K562 (cell line): Measurements from ENCODE around the gene USP20. TPM values are rescaled to one million over a fixed set of nuclear protein-coding genes. Genes with fewer than 3 reads are reported as not detected.
A peak's percentile ranks its signal among the peaks of the same experiment; 100 is the strongest.

ENCODE experiments used
- ATAC-seq: fragments of 200-7000 bp; cut with Tn5 transposase; 3 replicates; pipeline ENCODE4 v1.9.1; 2020; ENCODE audit warnings: moderate library complexity
- BruUV-seq: library from RNA; stranded (reverse); fragments of 400-500 nt; replicated peaks from 2 replicates; lab custom pipeline; 2021; lab: Mats Ljungman, UMichigan
- CTCF ChIA-PET: fragments of 300-600 bp; formaldehyde crosslinking; extraction: SDS; loops from one replicate; lab custom pipeline; 2021; ENCODE audit warnings: low intra/inter-chr PET ratio; lab: Yijun Ruan, JAX
- POLR2A ChIA-PET: fragments of 300-600, 350-650 bp; sonication (Branson Sonifier 250); formaldehyde crosslinking; extraction: SDS; loops from one replicate; lab custom pipeline; 2021; ENCODE audit warnings: antibody characterized with exemption, inconsistent platforms; lab: Yijun Ruan, JAX
- DNase-seq, 4 experiments: peaks; one replicate each; pipeline versions ENCODE4 v3.0.0 to v3.0.0-alpha.2; 2011 to 2018; ENCODE audit warnings: low spot score in 3 of 4, mixed read lengths in 3 of 4; ENCODE audit errors: extremely low read depth in 1 of 4
- FAIRE-seq: peaks from 2 replicates; lab custom pipeline; 2011; peaks lifted over from hg19 to GRCh38; lab: Jason Lieb, UNC
- H2AFZ ChIP-seq: 2 replicates; pipeline ENCODE4 v1.6.0; 2011; ENCODE audit warnings: low read depth, low read length, control low read depth, inconsistent platforms
- H3K27ac ChIP-seq: fragments of 200-600 bp; 3 replicates; pipeline ENCODE4 v1.8.0; 2011; ENCODE audit warnings: low read depth, mild to moderate bottlenecking, control low read depth, inconsistent platforms, low read length, moderate library complexity, mixed read lengths; ENCODE audit errors: extremely low read depth
- H3K27me3 ChIP-seq, 2 experiments: fragments of 300-600 bp in 1 of 2; 2 replicates in 1 of 2; 3 replicates in 1 of 2; pipeline versions ENCODE4 v1.6.0 to v1.8.0; 2011; ENCODE audit warnings: inconsistent platforms in 2 of 2, low read length in 2 of 2, mild to moderate bottlenecking in 1 of 2, mixed read lengths in 1 of 2, moderate library complexity in 1 of 2; ENCODE audit not compliant: control insufficient read depth in 2 of 2, insufficient read depth in 2 of 2
- H3K36me3 ChIP-seq: fragments of 300-600 bp; 3 replicates; pipeline ENCODE4 v1.8.0; 2011; ENCODE audit warnings: mild to moderate bottlenecking, low read length, inconsistent platforms; ENCODE audit not compliant: control insufficient read depth, insufficient read depth
- H3K4me1 ChIP-seq, 2 experiments: fragments of 200-600 bp in 1 of 2; replicated peaks in 1 of 2; 2 replicates in 1 of 2; 3 replicates in 1 of 2; pipeline versions ENCODE4 v1.5.1 to v1.8.0; 2011; ENCODE audit warnings: inconsistent platforms in 2 of 2, low read length in 2 of 2, mild to moderate bottlenecking in 1 of 2, mixed read lengths in 1 of 2, moderate library complexity in 1 of 2; ENCODE audit not compliant: control insufficient read depth in 2 of 2, insufficient read depth in 2 of 2
- H3K4me2 ChIP-seq: 2 replicates; pipeline ENCODE4 v1.6.1; 2011; ENCODE audit warnings: low read length, control low read depth, inconsistent platforms, mixed read lengths; ENCODE audit not compliant: insufficient read depth
- H3K4me3 ChIP-seq: fragments of 200-600 bp; sonication (generic), shearing (Covaris generic); 2 replicates; pipeline ENCODE4 v1.5.1; 2016; ENCODE audit warnings: control low read depth, inconsistent platforms
- H3K79me2 ChIP-seq: fragments of 200-600 bp; 3 replicates; pipeline ENCODE4 v1.8.0; 2011; ENCODE audit warnings: low read length, inconsistent platforms; ENCODE audit not compliant: control insufficient read depth, insufficient read depth
- H3K9ac ChIP-seq, 2 experiments: 2 replicates each; pipeline versions ENCODE4 v1.6.0 to v1.6.1; 2011; ENCODE audit warnings: low read depth in 2 of 2, low read length in 2 of 2, control low read depth in 1 of 2, inconsistent platforms in 1 of 2, mild to moderate bottlenecking in 1 of 2, mixed read lengths in 1 of 2; ENCODE audit not compliant: insufficient read depth in 1 of 2
- H3K9me1 ChIP-seq: one replicate; pipeline ENCODE4 v1.6.0; 2011; ENCODE audit warnings: inconsistent platforms, mild to moderate bottlenecking, low read length, moderate library complexity; ENCODE audit not compliant: control insufficient read depth, insufficient read depth
- H3K9me3 ChIP-seq: replicated peaks from 2 replicates; pipeline ENCODE4 v1.5.1; 2011; ENCODE audit warnings: low read depth, low read length, inconsistent platforms; ENCODE audit not compliant: control insufficient read depth, insufficient read depth
- H4K20me1 ChIP-seq: replicated peaks from 2 replicates; pipeline ENCODE4 v1.6.1; 2011; ENCODE audit warnings: low read length, inconsistent platforms, mixed read lengths; ENCODE audit not compliant: control insufficient read depth, insufficient read depth
- CBX8 ChIP-seq: fragments of 200-600 bp; sonication (generic); IDR thresholded peaks from 2 replicates; pipeline ENCODE4 v1.6.1; 2012; ENCODE audit warnings: borderline replicate concordance, mixed run types, low read depth, mild to moderate bottlenecking, moderate library complexity, mixed read lengths, low read length, control low read depth, inconsistent platforms; ENCODE audit not compliant: poor library complexity, severe bottlenecking; ENCODE audit errors: extremely low read depth
- POLR2G ChIP-seq: fragments of 200-400 bp; formaldehyde crosslinking; IDR thresholded peaks from 2 replicates; pipeline ENCODE4 v1.6.1; 2017; ENCODE audit warnings: low read depth, mild to moderate bottlenecking, antibody characterized with exemption, low read length, moderate library complexity
- PPARD ChIP-seq: fragments of 250-450 bp; sonication (Bioruptor Pico); IDR thresholded peaks from 2 replicates; pipeline ENCODE4 v1.8.0; 2022; ENCODE audit warnings: inconsistent platforms, mild to moderate bottlenecking, moderate library complexity
- RHOXF2B ChIP-seq: fragments of 250-450 bp; sonication (Bioruptor Pico); conservative IDR thresholded peaks from 2 replicates; pipeline ENCODE4 v1.5.1; 2021
- SMAD3 ChIP-seq: fragments of 450-650 bp; formaldehyde crosslinking; conservative IDR thresholded peaks from 2 replicates; pipeline ENCODE4 v1.4.0; 2020; ENCODE audit warnings: mild to moderate bottlenecking
- WHSC1 ChIP-seq: IDR thresholded peaks from one replicate; pipeline ENCODE4 v1.6.1; 2012; ENCODE audit warnings: low read length, control low read depth, inconsistent platforms
- ZBTB7A ChIP-seq: IDR thresholded peaks from 2 replicates; pipeline ENCODE4 v1.6.1; 2011; ENCODE audit warnings: low read depth, mild to moderate bottlenecking, low read length, moderate library complexity, borderline replicate concordance; ENCODE audit not compliant: control insufficient read depth
- ZFP36 ChIP-seq: fragments of 150-350 bp; IDR thresholded peaks from 2 replicates; pipeline ENCODE4 v1.6.1; 2018; ENCODE audit warnings: low read length, low read depth; ENCODE audit not compliant: partially characterized antibody
- ZFPM2 ChIP-seq: fragments of 250-450 bp; sonication (Bioruptor Pico); IDR thresholded peaks from 2 replicates; pipeline ENCODE4 v1.5.1; 2022; ENCODE audit warnings: mild to moderate bottlenecking
- whole genome bisulfite sequencing: fragments of 100-300 bp; shearing (Covaris generic); methylation state at CpG from one replicate; pipeline ENCODE4 v1.1.6; 2016; ENCODE audit warnings: low coverage, mixed read lengths; ENCODE audit not compliant: insufficient coverage; ENCODE audit errors: missing lambda C conversion rate; 5-methylcytosine and 5-hydroxymethylcytosine counted together
- in situ Hi-C: fragments of 300-500 bp; cut with MboI; formaldehyde crosslinking; loops from 4 replicates; pipeline ENCODE4 v1.15.0; 2018; ENCODE audit warnings: inconsistent platforms, mixed read lengths
- intact Hi-C: fragments of 100-400 bp; cut with micrococcal nuclease; formaldehyde crosslinking; loops from 2 replicates; pipeline ENCODE4 v1.14.2; 2022
- polyA plus RNA-seq, 8 experiments: library from polyadenylated mRNA; depleted of rRNA in 4 of 8; stranded (reverse) in 5 of 8; unstranded in 3 of 8; fragments of >200 nt; fragmentation: Nextera tagmentation in 2 of 8; fragmentation: Illumina TruSeq in 1 of 8; extraction: Ambion mirVana in 2 of 8; extraction: Trizol in 1 of 8; gene quantifications; 2 replicates each; pipeline versions ENCODE4 v1.2.1 to v1.2.3, GENCODE V29; 2011 to 2014; ENCODE audit warnings: inconsistent platforms in 1 of 8, missing spikeins in 1 of 8
- total RNA-seq, 7 experiments: library from RNA; depleted of rRNA in 6 of 7; stranded (reverse); fragments of >200 nt in 6 of 7; fragmentation: Illumina TruSeq in 2 of 7; extraction: Trizol in 2 of 7; gene quantifications; 2 replicates each; pipeline versions ENCODE4 v1.2.1 to v1.2.3, GENCODE V29; 2011 to 2021; ENCODE audit warnings: low replicate concordance in 1 of 7
- TF ChIP-seq, protein P1 (sequence below): sonication (generic); IDR thresholded peaks from 2 replicates; pipeline ENCODE4 v1.6.1; 2016
- TF ChIP-seq, protein P2 (sequence below): sonication (generic); formaldehyde crosslinking; IDR thresholded peaks from 2 replicates; pipeline ENCODE4 v1.8.1; 2023; ENCODE audit warnings: mild to moderate bottlenecking, missing genetic modification reagents
- TF ChIP-seq, protein P3 (sequence below), 2 experiments: fragments of 250-450 bp in 1 of 2; fragments of 450-650 bp in 1 of 2; sonication (Bioruptor Pico) in 1 of 2; IDR thresholded peaks; 2 replicates each; pipeline versions ENCODE4 v1.6.1 to v1.8.0; 2016 to 2021; ENCODE audit warnings: mild to moderate bottlenecking in 2 of 2, moderate library complexity in 2 of 2, missing compliant biosample characterization in 1 of 2, missing genetic modification characterization in 1 of 2
- TF ChIP-seq, protein P4 (sequence below): fragments of 450-650 bp; IDR thresholded peaks from 2 replicates; pipeline ENCODE4 v1.6.1; 2014; ENCODE audit warnings: low read depth, mild to moderate bottlenecking, moderate library complexity, borderline replicate concordance

USP20 gene
- total and polyA plus RNA-seq, 9 of the 15 experiments (the other 6 are each of a cell fraction or from before 2014, with no cell fraction given), result 1.9 to 136 (median 49.1) TPM

DNA sequence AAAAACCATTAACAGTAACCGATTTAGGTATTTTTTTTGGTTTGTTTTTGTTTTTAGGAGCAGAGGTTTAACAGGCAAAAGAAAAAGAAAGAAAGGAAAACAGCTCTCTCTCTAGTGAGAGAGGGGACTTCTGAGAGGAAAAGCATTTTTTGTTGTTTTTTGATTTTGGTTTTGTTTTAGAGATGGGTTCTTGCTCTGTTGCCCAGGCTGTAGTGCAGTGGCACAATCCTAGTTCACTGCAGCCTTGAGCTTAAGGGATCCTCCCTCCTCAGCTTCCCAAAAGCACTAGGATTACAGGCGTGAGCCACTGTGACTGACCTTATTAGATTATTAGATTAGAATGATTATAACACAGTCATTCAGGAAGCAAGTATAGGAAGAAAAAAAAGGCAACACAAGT lies 10.1 kb downstream of the USP20 start:
- WGBS, result 78% methylated on average over 2 of the region's 2 CpGs
- CTCF ChIA-PET, result no interaction called here
- ATAC-seq, result no peak
- H3K27me3 ChIP-seq, result no peaks in the 10 kb centered on the region
- no peaks in the 10 kb centered on the region for H3K9me1 ChIP-seq
- H3K27ac ChIP-seq, result peak overlapping the region; percentile 23; the same call in 1 of the 3 replicates
- H3K4me3 ChIP-seq, result no peak overlapping the region
- intact Hi-C loops (no loop called here), in situ Hi-C loops (no loop called here)
- no peak overlapping the region for H3K4me2 ChIP-seq
- POLR2A ChIA-PET, result interaction anchor here (0.8 to 3.7 kb wide), 7 partner anchors 10 to 36 kb away, joined by 3 to 40 read pairs (median 4); partner anchors contain the start of genes C9orf78 and USP20
- H4K20me1 ChIP-seq, result no peaks in the 10 kb centered on the region
- H3K9ac ChIP-seq, result no peak overlapping the region; a peak in 1 of 4 replicates
- peaks cover 22% of the 10 kb centered on the region for H3K79me2 ChIP-seq
- TF ChIP-seq ZFPM2 (CRISPR knock-in tag) (0 out of 2 replicates have a peak, but pooled peaks have one; percentile 54), ZBTB7A (no peak), PPARD (CRISPR knock-in tag) (no peak), ZFP36 (no peak), CBX8 (no peak), RHOXF2B (CRISPR knock-in tag) (no peak), WHSC1 (no peak), POLR2G (peak; percentile 17; the same call in 1 of the 2 replicates), SMAD3 (CRISPR knock-in tag) (no peak)
- TF ChIP-seq, protein P1, sequence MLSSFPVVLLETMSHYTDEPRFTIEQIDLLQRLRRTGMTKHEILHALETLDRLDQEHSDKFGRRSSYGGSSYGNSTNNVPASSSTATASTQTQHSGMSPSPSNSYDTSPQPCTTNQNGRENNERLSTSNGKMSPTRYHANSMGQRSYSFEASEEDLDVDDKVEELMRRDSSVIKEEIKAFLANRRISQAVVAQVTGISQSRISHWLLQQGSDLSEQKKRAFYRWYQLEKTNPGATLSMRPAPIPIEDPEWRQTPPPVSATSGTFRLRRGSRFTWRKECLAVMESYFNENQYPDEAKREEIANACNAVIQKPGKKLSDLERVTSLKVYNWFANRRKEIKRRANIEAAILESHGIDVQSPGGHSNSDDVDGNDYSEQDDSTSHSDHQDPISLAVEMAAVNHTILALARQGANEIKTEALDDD, result no peak
- TF ChIP-seq, protein P2, sequence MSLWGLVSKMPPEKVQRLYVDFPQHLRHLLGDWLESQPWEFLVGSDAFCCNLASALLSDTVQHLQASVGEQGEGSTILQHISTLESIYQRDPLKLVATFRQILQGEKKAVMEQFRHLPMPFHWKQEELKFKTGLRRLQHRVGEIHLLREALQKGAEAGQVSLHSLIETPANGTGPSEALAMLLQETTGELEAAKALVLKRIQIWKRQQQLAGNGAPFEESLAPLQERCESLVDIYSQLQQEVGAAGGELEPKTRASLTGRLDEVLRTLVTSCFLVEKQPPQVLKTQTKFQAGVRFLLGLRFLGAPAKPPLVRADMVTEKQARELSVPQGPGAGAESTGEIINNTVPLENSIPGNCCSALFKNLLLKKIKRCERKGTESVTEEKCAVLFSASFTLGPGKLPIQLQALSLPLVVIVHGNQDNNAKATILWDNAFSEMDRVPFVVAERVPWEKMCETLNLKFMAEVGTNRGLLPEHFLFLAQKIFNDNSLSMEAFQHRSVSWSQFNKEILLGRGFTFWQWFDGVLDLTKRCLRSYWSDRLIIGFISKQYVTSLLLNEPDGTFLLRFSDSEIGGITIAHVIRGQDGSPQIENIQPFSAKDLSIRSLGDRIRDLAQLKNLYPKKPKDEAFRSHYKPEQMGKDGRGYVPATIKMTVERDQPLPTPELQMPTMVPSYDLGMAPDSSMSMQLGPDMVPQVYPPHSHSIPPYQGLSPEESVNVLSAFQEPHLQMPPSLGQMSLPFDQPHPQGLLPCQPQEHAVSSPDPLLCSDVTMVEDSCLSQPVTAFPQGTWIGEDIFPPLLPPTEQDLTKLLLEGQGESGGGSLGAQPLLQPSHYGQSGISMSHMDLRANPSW (CRISPR knock-in tag), result no peak
- TF ChIP-seq, protein P3, sequence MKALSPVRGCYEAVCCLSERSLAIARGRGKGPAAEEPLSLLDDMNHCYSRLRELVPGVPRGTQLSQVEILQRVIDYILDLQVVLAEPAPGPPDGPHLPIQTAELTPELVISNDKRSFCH (CRISPR knock-in tag; IDR thresholded peaks at IDR 0.05), result no peak
- TF ChIP-seq, protein P3 (tag; IDR thresholded peaks at IDR 0.05), result no peak
- TF ChIP-seq, protein P4, sequence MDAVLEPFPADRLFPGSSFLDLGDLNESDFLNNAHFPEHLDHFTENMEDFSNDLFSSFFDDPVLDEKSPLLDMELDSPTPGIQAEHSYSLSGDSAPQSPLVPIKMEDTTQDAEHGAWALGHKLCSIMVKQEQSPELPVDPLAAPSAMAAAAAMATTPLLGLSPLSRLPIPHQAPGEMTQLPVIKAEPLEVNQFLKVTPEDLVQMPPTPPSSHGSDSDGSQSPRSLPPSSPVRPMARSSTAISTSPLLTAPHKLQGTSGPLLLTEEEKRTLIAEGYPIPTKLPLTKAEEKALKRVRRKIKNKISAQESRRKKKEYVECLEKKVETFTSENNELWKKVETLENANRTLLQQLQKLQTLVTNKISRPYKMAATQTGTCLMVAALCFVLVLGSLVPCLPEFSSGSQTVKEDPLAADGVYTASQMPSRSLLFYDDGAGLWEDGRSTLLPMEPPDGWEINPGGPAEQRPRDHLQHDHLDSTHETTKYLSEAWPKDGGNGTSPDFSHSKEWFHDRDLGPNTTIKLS, result no peak
- H3K36me3 ChIP-seq, result peaks cover 42% of the 10 kb centered on the region
- H2AFZ ChIP-seq, result no peak overlapping the region
- no peaks in the 10 kb centered on the region for H3K9me3 ChIP-seq
- DNase-seq, result no peak
- H3K4me1 ChIP-seq, result peaks cover 0 to 14% of the 10 kb centered on the region in 2 experiments; a peak in 3 of 5 replicates
- no TSS peak for BruUV-seq
- no peak for FAIRE-seq
